Uterus (tissue), 2 donors: Measurements from ENCODE around the gene CTCFL.

Experiments used
- POLR2A ChIP-seq, 2 donors: fragments of 450-650 bp; IDR thresholded peaks; one replicate each; pipeline ENCODE4 v1.6.1; 2016; ENCODE audit warnings: antibody characterized with exemption in 2 of 2, mild to moderate bottlenecking in 1 of 2, moderate library complexity in 1 of 2
- TF ChIP-seq, protein P1 (sequence below), 4 experiments: fragments of 200-600 bp in 2 of 4; fragments of 450-650 bp in 2 of 4; sonication (generic) in 2 of 4; IDR thresholded peaks; one replicate each; pipeline ENCODE4 v1.5.1; 2016 to 2019; ENCODE audit warnings: antibody characterized with exemption in 4 of 4, mild to moderate bottlenecking in 2 of 4, moderate library complexity in 1 of 4

- TF ChIP-seq, protein P1, sequence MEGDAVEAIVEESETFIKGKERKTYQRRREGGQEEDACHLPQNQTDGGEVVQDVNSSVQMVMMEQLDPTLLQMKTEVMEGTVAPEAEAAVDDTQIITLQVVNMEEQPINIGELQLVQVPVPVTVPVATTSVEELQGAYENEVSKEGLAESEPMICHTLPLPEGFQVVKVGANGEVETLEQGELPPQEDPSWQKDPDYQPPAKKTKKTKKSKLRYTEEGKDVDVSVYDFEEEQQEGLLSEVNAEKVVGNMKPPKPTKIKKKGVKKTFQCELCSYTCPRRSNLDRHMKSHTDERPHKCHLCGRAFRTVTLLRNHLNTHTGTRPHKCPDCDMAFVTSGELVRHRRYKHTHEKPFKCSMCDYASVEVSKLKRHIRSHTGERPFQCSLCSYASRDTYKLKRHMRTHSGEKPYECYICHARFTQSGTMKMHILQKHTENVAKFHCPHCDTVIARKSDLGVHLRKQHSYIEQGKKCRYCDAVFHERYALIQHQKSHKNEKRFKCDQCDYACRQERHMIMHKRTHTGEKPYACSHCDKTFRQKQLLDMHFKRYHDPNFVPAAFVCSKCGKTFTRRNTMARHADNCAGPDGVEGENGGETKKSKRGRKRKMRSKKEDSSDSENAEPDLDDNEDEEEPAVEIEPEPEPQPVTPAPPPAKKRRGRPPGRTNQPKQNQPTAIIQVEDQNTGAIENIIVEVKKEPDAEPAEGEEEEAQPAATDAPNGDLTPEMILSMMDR (IDR thresholded peaks at IDR 0.05), result no peak
- no peak for TF ChIP-seq POLR2A (IDR thresholded peaks at IDR 0.05)
Measured at GRCh38 chr20:57451431-57451794, 73.5 kb downstream of the CTCFL start.
